HG03175 (cell line): ENCODE results near the gene IDE.
A peak's percentile ranks its signal among the peaks of the same experiment; 100 is the strongest.
"Not testable (repeated sequence)": the region's sequence is repeated elsewhere in the genome, so short reads cannot be mapped to it uniquely, and the experiment has no call there.

Experiments used
- ATAC-seq: cut with Tn5 transposase; IDR thresholded peaks from one replicate; pipeline ENCODE4 v1.9.1; 2021; ENCODE audit warnings: mild to moderate bottlenecking, moderate library complexity; ENCODE audit not compliant: unreplicated experiment

The IDE gene

DNA sequence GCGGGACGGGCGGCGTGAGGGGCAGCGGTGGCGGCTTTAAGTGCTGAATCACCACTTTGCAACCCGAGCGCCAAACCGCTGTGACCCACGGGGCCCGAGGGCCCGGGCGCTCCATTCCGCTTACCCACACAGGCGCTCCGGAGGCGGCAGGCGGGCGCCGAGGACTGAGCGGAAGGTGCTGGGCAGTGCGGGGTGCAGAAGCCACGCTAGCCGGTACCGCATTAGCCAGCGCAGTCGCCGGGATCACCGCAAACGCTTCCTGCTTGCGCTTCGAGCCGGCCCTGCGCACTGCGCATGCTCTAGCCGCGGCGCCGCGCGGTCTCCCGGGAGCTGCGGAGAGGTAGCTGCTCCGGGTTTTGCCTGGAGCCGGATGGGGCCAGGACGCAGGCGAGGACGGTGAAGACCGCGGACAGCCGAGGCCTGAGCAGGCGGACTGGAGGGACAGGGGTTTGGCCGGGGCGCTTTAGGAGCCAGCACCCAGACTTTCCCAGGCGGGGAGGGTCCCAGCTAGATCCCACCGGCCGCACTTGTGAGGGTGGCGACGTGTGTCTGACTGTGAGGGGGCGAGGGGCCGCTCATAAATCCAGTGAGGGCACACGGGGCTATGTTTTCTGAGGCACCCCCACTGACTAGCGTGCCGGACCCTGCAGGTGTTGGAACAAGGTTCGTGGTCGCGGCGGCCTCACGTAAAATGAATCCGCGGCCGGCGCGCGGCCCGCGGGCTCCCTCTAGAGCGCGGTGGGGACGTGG is at the start of gene IDE:
Gene IDE (minus strand): TSS at position 296 of the 750 bp plus-strand sequence. CDS start 74 bp downstream, at position 222.
- ATAC-seq: peak; percentile 77

DNA sequence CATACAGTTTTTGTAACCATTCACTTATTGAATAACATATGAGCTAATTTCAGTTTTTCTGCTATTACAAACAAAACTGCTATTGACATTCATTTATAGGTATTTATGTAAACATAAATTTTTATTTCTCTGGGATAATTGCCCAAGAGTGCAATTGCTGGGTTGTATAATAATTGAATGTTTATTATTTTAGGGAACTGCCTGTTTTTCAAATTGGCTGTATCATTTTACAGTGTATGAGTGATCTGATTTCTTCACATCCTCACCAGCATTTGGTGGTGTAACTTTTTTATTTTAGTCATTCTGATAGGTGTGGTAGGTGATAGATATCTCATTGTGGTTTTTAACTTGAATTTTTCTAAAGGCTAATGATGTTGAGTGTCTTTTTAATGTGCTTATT is 45.5 kb upstream of the IDE start:
- ATAC-seq: no peak

DNA sequence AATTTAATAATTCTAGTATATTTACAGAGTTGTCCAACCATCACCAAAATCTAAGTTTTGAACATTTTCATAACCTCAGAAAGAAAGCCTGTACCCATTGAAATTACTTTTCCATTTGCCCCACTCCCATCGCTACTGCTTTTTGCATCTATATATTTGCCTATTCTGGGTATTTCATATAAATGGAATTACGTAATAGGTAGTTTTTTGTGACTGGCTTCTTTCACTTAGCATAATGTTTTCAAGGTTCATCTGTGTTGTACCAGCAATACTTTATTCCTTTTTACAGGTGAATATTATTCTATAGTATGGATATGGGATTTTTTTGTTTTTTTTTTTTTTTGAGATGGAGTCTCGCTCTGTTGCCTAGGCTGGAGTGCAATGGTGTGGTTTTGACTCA is 41.6 kb upstream of the IDE start:
- ATAC-seq: no peak

DNA sequence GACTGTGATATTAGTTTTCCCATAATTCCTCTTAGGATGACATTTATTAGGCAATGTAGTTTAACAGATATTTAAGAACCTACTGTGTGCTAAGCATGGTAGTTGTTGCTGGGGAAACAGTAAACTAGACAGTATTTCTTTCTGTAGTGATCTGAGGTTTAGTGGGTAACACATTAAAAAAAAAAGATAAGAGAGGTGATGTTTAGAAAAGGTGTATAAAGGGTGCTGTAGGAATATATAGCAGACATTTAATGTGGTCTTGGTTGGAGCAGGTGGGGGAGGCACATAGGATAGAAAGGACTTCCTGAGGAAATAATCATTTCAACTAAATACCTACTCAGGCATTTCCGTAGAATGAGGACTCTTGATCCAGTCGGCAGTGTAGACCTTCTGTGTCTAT is 30.9 kb upstream of the IDE start:
- ATAC-seq: no peak

DNA sequence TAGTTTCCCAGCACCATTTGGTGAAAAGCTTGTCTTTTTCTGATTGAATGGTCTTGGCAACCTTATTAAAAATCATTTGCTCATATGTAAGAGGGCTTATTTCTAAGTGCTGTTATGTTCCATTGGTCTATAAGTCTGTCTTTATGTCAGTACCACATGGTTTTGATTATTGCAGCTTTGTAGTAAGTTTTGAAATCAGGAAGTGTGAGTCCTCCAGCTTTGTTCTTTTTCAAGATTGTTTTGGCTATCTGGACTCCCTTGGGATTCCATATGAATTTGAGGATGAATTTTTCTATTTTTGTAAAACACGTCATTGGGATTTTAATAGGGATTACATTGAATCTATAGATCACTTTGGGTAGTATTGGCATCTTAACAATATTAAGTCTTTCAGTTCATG is 24.4 kb upstream of the IDE start:
- no peak for ATAC-seq

DNA sequence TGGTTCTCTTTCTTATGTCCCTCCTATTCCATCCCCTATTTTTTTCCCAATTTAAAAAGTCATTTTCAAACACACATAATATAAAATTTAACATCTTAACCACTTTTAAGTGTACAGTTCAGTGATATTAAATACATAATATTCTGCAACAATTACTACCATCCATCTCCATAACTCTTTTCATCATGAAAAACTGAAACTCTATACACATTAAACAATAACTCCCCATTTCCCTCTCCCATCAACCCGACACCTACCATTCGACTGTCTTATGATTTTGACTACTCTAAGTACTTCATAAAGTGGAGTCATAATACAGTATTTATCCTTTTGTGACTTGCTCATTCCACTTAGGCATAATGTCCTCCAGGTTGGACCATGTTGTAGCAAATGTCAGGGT is 21.6 kb upstream of the IDE start:
- no peak for ATAC-seq

DNA sequence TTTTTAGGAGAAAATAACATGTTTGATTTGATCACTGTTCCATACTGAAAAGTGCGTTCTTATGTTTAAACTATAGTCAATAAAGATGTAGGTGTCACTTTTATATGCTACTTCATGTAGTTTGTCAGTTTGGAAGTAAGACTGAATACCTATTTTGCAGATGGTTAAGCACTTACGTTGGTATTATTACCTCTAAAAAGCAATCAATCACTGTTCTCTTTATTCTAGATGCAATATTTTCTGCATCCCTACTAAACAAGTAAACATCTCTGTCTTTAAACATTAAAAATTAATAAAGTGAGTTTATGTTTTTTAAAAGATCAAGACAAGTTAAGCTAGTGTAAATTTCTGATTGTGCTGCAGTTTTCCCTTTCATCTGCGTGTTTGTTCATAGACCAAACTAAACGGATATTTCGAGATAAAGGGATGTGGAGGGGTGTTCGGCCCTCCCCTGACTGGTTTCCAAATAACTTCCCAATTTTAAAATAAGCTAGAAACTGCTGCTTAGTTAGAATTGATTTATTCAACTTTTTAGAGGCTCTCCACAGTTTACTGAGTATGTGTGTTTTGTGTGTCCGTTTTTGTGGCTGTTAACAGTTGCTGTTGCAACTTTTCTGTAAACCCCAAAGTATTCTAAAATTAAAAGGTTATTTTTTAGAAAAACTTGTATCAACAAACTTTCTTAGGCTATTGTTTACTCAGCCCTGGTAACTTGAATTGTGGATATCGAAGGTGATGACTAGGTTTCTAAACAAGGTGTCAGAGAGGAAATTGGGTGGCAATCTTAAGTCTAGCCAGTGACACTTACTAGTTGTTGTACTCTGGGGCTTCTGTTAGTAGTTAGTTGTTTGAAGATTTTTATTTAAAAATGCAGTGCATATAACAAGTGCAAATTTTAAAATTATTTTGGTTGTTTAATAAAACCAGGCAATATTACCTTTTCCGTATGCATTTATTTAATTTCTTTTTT is 20.0 kb upstream of the IDE start:
- ATAC-seq: no peak

DNA sequence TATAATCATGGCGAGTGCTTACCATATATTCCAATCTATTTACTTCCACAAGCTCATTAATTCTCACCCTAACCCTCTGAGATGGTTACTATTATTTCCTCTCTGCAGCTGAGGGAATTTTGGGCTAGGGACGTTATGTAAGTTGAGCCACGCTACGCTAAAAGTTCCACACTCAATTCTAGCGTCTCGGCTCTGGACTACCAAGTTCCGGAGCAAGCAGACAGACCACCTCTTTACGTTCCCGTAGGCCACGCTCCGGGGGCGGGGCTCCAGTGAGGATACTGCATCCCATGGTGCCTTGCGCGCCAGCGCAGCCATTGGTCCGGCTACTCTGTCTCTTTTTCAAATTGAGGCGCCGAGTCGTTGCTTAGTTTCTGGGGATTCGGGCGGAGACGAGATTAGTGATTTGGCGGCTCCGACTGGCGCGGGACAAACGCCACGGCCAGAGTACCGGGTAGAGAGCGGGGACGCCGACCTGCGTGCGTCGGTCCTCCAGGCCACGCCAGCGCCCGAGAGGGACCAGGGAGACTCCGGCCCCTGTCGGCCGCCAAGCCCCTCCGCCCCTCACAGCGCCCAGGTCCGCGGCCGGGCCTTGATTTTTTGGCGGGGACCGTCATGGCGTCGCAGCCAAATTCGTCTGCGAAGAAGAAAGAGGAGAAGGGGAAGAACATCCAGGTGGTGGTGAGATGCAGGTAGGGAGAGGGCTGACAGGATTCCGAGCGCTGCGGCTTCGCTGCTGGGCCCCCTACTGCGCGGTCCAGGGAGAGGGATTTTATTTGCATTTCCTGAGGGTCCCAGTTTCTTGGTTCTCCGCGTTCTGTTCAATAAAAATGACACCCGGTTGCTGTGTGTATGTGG is 19.1 kb upstream of the IDE start, which contains the start of gene KIF11:
Gene KIF11 (plus strand): TSS at position 370 of the 858 bp plus-strand sequence. CDS start 246 bp downstream, at position 616.
- ATAC-seq: peak; percentile 75

DNA sequence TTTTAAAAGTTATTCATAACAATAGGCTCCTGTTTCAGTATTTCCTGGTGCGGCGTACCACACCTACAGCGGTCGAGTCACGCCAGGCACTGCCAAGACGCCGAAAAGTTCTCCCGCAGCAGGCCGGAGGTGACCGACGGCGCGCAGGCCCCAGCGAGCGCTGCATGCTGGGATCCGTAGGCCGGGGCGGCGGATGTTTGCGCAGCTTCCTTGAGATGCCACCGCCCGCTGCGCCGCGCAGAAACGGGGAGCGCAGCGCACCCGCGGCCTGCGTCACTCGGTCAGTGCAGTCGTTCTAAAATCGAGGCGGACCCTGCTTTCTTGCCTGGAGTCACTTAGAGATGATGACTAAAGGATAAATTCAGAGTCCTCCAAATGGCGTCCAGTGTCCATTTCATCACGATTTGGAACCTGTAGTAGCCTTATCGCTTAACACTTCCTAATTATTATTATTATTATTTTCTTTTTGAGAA is 17.7 kb upstream of the IDE start:
- peak; percentile 78 for ATAC-seq

DNA sequence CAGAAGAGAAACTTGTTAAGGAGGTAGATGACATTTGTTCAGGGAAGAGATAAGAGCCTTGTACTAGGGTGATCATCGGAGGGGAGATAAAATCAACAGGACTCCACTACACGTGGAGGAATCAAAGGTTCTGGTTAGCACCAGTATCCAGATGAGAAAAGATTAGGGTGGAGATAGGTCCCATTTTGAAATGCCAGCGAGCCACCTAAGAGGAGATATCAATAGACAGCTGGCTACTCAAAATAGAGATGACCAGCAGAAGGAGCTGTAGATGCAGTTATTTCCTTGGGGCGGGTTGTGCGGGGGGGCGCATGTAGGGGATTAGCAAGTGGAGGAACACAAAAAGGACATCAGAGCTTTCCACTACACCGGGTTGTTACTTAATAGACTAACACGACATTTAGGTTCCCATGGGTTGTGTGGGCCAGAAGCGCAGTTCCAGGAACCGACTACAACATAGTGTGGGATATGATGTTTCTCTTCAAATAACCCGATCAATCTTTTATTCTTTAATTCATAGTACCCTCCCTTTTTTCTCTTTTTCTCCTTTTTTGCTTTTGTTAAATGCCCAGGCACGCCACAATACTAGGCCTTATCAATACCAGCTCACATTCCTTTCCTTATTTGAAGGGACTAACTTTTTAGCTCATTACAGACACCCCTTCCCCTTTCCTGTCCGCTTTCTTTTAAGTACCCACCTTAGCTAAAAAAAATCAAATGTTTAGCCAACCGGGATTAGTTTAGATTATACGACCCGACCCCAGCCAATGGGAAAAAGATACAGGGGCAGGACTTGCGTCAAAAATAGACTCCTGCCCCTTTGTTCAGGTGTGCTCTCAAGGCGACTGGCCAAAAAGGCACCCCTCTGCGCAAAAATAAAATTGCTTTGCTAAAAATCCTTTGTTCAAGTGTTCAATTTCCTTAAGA is 17.0 kb upstream of the IDE start:
- peak; percentile 4 for ATAC-seq

DNA sequence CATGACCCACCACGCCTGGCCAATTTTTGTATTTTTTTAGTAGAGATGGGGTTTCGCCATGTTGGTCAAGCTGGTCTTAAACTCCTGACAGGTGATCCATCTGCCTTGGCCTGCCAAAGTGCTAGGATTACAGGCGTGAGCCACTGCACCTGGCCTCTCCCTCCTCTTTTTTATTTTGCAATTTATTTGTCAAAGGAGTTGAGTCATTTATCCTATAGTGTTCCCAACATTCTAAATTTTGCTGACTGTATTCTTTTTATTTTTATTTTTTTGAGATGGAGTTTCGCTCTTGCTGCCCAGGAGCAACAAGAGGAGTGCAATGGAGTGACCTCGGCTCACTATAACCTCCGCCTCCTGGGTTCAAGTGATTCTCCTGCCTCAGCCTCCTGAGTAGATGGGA is 8.5 kb upstream of the IDE start:
- not testable (repeated sequence) for ATAC-seq

DNA sequence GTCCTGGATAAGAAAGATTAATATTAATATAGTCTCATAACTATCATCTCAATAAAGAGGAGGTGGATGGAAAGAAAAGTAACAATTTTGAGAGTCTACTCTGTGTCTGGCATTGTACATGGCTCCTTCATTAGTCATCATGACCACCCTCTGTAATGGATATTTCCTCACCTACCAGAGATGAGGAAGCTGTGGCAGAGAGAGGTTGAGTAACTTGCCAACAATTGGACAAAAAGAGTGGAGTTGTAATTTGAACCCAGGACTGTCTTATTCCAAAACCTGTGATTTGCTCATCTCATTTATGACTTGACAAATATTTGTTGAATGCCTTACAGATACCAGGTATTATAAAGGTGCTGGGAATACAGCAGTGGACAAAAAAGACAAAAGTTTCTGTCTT is 2.1 kb upstream of the IDE start:
- no peak for ATAC-seq

DNA sequence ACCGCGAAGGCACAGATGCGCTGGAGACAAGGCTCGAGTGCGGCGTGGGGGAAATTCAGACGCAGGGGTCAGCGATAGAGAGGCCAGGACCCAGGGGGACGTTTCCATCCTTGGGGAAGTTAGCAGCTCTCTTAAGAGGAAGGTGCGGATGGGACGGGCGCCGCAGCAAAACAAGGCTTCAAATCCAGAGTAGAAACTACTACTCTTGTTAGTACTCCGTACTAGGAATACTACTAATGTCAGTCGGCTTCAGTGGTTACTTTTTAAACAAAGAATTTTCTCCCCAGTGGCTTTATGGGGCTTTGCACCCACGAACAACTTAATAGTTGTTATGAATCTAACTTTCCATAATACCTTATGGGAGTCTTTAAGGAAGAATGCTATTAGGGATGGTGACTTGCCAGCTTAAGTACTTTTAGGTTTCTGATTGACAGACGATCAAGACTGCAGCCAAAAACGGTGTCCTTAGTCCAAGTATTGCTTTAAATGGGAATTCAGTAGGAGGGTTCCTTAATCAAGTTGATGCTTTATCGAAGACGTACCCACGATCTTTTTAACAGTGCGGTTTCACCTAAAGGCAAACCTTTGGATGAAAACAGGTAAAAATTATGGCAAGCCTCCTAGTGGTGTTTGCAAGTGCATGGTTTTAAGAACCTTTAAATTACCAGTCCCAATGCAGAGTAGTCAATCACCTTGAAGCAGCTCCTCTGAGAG is 812 bp upstream of the IDE start:
- peak; percentile 19 for ATAC-seq

DNA sequence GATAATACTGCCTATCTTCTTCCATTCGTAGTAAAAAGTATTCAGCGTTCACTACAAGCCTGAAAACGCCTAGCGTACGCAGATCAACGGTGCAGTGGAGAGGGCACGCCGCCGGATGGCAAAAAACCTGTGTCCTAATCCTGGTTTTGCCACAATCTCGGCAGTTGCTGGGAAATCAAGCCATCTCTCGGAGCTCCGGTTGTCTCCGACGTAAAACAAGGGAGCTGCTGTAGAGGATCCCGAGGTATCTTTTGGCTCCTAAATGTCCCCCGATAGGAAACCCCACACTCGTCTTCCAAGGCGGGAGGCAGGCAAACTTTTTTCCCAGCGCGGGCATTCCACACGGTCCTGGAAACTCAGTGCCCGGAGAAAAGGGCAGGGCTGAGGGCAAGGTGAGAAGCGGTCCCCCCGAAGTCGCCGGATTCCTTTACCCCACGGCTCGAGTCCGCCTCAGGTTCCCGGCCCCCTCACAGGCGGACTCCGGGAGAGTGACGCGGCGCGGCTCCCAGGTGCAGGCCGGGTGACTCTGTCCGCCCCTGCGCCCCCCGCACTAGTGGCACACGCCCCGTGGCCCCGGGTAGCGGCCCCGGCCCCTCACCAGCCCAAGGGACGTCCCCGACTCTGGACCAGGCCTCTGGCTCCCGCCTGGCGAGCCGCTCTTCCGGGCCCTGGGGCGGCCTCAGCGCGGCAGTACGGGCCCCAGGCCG is 649 bp downstream of the IDE start:
- ATAC-seq: peak; percentile 32

DNA sequence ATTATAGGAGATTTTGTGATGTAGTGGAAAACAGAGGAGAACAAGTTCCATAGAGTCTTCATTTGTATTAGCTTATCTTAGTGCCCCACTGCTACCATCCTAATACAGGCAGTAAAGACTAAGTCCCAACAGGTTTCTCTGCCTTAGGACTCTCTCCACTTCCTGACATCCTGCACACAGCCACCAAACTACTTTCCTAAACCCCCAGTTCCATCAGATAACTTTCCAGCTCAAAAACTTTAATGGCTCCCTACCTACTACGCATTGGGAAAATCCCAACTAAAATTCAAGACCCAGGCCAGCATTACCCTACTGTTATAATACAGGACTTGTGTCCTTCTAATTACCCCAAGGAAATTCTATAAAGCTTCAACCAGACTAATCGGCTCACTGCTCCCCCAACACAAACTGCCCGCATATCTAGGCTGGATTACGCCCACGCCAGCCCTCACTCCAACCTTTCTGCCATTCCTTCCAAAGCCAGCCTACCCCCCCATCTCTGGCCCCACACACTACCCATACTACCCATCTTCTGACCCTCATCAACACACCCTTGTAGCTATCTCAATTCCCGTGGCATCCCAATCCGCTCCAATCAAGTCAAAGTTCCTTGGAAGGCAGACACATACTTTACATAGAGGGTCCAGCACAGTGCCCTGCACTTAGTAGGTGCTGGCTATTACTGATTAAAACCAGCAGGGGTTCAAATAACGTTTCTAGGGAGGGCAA is 1.4 kb downstream of the IDE start:
- ATAC-seq: no peak

DNA sequence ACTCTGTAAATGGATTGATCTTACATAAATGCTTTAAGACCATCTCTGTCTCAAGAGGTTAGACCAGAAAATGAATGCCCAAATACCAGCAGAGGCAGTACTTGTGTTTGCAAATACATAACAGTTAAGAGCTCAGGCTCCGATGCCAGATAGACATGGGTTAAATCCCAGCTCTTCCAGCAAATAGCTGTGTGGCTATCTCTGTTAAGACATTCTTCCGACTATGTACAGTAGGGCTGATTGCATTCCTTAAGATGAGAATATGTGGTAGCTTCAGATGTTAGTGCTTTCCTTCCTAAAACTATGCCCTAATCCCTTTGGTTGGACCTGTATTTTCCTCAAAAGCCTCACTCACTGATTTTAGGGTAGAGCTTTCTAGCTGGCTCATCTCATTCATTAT is 2.2 kb downstream of the IDE start:
- no peak for ATAC-seq

DNA sequence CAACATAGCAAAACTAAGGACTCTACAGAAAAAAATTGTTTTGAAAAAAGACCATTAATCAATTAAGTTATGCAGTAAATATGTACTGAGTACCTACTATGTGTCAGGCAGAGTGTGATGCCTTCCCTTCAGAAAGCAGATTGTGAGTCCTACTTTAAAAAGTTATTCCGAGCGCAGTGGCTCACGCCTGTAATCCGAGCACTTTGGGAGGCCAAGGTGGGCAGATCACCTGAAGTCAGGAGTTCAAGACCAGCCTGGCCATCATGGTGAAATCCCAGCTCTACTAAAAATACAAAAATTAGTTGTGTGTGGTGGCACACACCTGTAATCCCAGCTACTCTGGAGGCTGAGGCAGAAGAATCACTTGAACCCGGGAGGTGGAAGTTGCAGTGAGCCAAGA is 4.2 kb downstream of the IDE start:
- ATAC-seq: not testable (repeated sequence)

DNA sequence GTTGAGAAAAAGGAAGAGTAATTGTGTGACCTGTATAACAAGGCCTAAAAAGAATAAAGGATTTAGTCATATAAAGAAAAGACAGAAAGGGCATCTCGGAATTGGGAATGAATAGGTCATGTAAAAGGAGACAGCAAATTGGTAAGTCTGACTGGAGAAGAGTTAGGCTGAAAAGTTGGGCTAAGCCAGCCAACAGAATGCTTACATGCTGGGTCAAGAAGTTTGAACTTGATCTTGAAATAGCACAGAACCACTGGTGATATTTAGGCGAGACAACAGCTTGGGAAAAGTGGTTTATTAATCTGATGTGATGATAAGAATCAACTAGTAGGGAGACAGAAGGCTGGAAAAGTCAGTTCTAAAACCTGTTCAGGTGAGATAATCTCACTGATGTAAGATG is 4.8 kb downstream of the IDE start:
- ATAC-seq: no peak
